ENCODE measurements around the gene C3orf33.

The C3orf33 gene

DNA sequence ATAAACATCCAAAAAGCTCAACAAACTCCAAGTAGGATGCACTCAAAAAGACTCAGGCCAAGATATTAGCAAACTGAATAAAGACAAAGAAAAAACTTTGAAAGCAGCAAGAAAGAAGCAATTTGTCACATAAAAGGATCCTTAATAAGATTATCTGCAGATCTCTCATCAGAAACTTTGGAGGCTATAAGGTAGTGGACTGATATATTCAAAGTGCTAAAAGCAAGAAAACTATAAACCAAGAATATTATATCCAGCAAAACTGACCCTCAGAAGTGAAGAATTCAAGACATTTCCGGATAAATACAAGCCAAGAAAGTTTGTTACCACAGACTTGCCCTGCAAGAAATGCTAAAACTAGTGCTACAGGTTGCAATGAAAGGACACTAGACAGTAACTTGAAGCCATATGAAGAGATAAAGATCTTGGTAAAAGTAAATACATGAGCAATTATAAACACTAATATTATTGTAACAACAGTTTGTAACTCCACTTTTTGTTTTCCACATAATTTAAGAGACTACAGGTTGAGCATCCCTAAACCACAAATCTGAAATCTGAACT lies 23.6 kb downstream of the C3orf33 start:
- no peak for DNase-seq

DNA sequence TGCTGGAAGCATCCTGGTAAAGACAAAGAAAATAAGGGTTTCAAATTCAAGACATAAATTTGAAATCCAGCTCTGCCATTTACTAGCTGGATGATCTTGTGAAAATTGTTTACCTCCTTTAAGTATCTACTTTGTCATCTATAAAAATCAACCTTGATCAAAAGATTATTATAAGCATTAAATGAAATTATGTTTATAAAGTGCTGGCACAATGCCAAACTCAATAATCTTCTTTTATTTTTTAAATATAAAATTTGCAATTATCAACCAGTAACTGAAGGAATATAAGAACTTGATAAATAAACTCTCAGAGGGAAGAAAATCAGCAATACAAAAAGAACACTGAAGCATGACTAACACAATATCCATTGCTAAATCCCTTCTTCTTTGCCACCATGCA lies 25.8 kb downstream of the C3orf33 start:
- no peak for DNase-seq

DNA sequence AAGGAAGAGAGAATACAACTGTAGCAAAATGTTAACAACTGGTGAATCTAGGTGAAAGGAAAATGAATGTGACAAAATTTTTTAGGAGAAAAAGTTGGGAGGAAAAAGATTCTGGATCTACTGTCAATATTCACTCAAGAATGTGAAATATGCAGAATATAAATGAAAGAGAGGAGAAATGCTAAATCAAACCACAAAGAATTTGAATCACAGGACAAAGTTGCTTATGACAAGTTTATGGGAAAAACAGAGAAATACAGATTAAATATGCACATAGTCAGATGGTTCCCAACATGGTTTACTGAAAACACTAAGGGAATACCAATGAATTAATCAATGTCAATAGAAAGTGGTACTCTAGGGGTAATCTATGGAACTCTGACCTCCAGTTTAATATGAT lies 27.6 kb downstream of the C3orf33 start:
- DNase-seq = no peak

DNA sequence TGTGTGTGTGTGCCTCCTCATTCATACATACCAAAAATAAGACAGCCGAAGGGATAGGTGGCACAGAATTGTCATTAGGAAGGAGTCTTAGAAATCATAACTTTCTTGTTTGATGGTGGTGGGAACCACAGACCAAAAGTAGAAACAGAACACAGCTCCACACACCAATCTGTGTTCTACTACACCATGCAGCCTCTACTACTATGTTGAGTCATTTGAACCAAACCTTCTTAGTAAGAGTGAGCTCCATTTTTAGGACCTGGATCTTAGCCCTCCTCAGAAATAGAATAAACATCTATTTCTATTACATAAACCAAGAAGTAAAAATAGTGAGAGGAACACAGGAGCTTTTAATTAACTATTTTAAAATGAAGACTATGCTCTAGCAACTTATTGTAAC lies 33.3 kb downstream of the C3orf33 start:
- no peak for DNase-seq

DNA sequence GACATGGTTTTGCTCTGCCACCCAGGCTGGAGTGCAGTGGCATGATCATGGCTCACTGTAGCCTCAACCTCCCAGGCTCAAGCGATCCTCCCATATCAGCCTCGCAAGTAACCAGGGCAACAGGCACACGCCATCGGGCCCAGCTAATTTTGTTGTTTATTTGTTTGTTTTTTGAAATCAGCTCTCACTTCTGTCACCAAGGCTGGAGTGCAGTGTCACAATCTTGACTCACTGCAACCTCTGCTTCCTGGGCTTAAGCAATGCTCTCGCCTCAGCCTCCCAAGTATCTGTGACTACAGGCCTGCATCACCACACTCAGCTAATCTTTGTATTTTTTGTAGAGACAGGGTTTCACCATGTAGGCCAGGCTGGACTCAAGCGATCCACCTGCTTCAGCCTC lies 35.0 kb downstream of the C3orf33 start:
- no peak for DNase-seq

DNA sequence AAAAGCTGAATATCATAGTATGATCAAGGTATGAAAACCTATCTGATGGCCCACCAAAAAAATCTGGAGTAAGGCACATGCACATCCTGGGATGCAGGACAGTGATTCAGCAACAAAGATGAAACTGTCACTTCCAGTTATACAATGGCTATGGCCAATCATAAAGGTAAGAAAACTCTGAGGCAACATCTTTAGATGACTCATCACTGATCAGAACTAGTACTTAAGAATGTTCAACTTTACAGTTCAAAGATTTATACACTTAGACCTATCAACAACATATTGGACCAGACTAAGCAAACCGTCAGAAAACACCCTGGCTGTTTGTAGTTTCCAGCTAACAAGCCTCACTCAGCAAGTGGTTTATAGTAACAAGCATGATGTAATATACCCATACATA lies 39.9 kb downstream of the C3orf33 start:
- no peak for DNase-seq

DNA sequence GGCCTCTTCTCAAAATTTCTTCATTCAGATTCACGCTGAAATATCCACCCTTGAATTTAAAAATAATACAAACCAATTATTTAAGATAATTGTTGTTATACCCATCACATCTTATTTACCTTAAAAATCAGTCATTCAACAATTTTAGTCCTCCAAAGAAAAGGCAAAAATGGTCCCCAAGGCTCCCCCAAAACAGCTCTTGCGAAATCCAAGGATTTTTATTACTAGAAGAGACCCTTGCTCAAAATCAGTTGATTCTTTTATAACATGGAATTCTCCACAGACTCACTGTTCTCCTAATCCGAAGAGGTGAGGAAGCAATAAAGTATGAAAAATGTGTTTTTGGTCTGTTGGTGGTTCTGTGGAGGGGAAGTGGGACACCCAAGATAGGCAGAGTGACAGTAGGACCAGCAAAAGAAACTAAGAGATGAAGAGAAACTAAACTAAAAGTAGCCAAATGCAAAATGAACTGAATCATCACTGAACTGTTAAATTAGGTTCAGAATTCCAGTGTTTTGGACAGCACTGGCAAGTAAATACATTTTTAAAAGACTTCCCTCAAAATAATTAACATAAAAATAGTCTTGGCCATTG lies 42.1 kb downstream of the C3orf33 start:
- DNase-seq = no peak

DNA sequence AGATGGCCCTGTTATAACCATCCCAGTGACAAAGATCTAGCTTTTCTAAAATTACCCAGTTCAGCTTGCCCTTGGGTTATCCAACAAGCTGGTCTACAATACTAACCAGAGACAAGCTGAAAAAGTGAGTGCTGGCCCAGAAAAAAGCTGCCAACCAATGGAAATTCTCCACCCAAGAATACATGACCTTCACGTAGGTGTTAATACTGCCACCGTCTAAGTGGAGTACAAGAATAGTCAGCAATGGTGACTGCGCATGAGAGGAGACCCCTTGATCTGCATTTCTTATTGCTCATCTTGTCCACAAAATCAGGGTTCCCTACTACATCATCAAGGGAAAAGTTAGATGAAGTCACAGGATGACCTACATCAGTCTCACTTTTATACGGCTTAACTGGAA lies 45.4 kb downstream of the C3orf33 start:
- no peak for DNase-seq

DNA sequence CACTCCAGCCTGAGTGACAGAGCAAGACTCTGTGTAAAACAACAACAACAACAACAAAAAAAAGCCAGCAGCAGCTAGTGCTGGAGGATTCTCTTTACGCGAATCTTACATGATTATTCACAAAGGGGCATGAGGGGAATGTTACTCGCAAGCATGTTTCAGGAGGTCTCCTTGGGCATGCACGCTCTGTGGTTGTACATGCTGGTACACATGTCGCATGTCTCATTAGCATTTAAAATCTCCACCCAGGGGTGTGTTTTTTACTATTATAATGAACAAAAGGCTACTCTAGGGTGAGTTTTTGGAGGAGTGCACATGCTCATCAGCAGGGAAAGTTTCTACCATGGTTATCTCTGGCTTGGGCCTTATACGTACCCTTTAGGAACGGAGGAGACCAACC lies 48.5 kb downstream of the C3orf33 start:
- DNase-seq = no peak

DNA sequence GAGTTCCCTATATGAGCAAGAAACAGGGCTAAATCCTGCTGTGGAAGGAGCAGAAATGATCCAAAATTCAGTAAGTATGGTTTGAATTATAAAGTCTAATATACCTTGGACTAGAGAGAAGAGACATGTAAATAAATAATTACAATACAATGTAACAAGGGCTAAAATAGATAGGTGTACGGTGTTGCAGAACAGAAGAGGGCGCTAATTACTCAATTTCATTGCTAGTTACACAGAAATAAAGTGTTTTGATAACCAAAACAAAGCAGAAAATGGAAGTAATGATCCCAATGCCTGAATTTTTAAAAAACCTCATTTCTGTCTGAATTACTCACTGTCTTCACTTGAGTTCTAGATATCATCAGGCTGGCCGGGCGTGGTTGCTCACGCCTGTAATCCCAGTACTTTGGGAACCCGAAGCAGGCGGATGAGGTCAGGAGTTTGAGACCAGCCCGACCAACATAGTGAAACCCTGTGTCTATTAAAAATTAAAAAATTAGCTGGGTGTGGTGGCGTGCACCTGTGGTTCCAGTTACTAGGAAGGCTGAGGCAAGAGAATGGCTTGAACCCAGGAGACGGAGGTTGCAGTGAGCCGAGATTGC lies 52.9 kb downstream of the C3orf33 start:
- peak in 1 of 2 experiments; percentile 59 for DNase-seq

DNA sequence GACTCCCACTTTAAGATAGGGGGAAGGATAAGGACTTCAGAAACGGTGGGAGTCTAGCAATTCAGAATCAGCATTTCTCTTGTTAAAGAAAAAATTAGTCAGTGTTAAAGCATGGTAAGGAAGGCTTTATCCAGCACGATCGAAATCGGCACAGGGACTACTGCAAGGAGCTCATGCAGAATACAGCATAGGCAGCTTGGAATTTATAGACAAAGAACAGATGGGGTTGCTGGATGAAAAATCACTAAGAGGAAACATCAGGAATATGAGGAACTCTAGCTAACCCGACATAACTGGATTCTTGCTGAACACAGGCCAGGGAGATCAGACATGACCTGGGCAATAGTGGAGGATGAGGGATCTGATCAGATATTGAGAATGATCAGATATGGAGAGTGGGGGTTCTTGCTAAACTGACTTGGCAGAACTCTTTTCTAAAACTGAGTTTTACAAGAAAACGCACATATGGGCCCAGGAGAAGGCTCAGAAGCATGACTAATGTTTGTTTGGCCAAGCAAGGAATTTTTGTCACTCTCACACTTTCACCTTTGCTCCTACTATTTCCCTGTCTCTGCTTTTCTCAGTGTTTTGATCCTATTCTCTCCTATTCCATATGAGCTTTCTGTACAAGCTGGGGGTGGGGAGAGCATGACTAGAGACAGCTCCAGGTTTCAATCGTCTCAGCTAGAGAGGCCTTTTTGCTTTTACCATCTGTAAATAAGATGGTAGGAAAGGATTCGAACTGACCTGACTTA lies 57.3 kb downstream of the C3orf33 start:
- no peak for DNase-seq

DNA sequence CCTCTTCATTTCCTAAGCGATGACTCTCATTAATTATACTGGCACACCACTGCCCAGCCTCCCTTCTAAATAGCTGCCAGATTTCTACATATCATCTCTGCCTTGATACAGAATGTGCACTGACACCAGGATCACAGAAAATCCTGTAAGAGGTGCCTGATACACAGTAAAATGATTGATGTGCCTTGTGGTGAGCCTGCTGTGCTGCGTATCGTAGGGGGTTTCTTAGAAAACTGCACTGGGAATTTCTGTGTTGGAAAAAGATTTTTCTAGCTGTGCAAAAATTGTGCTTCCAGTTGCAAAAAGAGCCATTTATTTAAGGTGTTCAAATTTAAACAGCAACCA lies 58.2 kb downstream of the C3orf33 start:
- DNase-seq = no peak

DNA sequence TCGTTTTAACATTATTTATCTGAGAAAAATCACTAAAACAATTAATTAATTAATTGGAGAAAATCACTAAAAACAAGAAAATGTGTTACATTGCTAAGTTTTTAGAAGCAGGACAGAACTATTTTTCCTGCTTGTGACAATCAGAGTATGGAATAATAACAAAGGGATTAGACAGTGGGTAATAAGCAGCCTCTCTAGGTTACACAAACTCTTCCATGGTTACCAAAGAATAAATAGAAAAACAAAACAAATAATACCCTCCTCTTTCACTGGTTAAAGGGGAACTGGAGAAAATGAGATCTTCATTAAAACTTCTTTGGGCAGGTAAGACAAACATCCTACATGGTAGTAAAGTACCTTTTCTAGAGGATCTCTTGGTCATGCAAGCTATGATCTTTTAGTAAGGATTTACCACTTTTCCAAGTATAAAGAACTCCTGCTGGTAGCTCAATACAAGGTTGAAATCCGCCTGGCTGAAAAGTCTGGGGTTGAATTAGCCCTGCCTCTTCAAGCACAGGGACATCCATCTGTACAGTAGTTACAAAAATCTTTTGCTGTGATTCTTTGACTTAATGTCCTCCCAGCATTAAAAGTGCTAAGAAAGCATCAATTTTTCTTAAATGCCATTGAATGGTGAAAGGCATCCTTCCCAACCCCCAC lies 58.7 kb downstream of the C3orf33 start:
- no peak for DNase-seq

DNA sequence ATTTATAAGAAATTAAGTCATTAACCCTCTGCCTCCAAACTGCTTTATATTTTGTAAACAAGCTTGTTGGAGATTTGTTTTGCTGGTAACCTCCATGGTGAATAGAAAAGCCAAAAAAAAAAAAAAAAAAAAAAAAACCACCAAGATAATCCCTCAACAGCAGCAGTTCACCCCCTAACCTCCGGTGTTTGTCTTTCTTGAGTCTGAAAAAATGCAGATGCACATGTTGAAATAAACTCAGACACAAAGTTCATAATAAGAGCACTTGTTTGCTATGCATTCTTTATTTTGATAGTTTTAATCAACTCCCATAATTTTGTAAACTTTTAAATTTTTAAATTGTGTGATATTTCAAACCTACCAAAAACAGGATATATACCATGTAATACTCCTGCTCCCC lies 59.4 kb downstream of the C3orf33 start:
- no peak for DNase-seq

DNA sequence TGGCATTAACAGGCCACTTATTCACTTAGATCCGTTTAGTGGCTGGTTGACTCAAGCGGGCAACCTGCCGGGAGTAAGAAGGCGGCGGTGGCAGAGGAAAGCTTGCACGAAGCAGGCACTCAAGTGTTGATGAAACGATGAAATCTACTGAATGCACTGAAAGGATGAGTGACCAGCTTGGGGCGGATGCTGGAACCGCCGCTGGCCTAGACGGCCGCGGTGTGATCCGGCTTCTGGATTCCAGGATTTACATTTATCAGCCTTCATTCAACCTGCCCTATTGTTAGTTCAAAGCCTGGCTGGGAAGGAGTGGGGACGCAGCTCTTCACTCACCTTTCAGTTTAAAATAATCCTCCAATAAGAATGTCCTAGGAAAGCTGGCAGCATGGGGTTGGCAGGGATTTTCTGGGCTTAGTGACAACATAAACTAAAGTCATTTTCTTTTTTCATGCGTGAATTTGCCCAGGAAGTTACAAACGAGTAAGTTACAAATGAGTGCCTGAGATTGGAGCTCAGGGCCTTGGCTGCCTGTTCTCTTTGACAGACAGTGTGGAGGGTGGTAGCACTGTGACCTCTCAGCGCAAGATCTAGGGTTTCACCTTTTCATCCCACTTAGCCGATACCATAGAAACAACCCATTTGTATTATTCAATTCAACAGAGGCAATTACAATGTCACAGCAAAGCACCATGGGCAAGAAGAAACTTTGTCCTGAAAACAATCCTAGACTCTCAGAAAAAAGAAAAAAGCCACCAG lies 60.1 kb downstream of the C3orf33 start:
- no peak for DNase-seq

DNA sequence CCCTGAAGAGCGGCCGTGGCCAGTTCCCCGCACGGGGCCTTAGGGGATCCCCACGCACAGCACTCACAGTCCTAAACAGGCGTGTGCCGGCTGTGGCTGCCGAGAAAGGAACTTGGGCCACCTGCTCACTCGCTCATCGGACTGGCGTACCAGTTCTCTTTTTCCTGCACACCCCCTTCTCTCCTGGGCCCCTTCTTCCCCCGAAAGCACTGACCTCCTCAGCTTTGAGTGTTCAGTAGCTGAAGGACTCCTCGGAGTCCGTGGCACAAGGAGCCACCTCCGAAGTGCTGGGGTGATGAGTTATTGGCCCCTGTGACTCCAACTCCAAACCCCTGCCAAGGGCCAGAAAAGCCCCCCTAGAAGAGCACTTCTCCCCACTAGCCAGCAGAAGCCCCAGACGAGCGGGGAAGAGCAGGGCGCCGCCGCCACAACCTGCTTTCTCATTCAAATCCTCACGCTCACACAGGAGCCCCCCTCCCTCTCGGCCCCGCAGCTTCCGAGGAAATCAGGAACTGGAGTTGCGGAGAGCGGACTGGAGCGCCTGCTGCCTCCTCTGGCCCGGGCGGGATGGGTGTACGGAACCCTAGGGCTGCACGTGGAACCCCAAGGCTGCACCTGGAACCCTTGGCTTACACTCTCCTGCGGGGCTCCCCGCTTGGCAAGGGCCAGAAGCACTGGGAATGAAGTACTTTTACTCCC lies 61.3 kb downstream of the C3orf33 start, which contains the start of gene PLCH1:
TSS of gene PLCH1 (minus strand) at position 446 of the 699 bp plus-strand sequence. CDS start 40,847 bp downstream, outside the sequence.
- DNase-seq = no peak

DNA sequence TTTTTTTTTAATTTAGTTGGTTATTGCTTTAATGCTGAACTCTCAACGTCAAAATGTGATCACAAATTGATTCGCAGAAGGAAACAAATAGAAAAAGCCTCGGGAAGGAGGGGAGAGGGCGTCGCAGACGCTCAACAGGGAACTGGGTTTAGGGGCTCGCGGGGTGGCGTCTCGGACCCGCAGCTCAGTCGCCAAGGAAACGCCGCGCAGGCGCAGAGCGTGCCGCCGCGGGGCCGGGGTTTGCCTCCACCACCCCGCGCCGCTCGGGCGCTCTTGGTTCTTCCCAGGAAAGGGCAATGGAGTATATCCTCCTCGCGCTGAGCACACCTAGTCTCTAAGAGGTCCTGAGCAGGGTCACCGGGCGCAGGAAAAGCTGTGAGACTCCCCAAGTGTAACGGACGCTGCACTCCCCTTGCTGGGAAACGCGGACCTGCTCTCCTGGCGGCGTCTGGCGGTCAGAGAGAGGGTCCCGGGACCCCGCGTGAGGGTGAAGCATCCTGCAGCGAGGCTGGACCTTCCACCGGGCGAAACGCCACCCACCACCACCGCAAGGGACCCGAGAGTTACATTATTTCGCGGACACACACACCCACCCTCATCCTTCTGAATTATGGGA lies 62.0 kb downstream of the C3orf33 start:
- no peak for DNase-seq

DNA sequence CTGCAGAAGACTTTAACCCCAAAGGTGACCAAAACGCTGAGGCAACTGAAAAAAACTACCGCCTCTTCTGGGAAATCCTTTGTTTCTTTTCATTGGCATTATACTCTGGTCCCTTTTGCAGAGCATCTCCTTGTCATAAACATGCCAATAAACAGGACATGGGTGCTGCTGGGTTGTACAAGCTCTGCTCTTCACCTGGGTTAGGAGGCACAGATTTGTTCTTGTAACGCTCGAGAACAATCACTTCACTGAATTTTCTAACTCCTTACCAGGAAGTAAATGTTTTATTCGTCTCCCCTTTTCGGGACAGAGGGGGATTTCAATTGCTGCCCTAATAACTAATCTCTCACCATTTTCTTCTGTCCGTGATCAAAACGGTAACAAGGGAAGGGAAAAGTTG lies 62.5 kb downstream of the C3orf33 start:
- DNase-seq = no peak

DNA sequence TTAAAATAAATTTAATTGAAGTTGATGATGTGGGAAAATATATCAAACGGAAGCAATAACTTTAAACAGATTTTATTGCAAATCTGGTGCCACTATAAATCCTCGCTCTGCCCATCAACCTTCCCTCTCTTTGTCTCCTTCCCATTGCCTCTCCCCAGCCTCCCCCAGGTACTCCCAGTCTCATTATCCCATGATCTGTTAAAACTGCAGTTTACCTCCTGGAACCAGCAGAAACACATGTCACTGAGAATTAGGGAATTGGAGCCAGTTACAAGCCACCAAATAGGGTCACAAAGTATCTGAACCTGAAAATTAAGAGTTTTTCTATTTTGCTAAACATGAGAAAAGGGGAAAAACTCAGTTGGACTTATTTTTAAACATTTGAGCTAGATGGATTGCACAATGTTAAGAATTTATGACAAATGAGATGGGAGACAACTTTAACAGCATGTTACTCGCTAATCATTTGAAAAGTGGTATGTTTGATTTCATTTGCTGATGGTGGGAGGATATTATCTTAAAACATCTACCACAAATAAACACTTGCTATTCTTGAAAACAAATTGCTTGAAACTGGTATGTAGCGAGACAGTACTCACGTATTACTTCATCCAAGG lies 63.6 kb downstream of the C3orf33 start:
- DNase-seq = no peak

DNA sequence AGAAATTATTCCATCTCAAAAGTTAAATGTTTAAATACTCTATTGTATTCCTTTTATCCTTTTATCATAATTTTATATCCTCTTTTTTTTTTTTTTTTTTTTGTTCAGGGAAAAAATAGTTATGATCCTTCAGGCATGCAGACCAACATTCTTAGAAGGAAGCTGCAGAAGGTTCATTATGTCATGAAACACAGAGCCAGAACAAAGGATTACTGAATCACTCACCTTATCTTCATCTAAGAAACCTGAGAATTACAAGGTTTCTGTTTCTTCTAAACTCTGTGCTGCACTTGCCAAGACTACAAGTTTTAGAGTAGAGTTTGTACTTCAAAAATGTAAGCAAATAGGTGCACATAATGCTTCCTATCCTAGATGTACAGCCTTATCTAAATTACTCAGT lies 64.5 kb downstream of the C3orf33 start:
- no peak for DNase-seq

DNA sequence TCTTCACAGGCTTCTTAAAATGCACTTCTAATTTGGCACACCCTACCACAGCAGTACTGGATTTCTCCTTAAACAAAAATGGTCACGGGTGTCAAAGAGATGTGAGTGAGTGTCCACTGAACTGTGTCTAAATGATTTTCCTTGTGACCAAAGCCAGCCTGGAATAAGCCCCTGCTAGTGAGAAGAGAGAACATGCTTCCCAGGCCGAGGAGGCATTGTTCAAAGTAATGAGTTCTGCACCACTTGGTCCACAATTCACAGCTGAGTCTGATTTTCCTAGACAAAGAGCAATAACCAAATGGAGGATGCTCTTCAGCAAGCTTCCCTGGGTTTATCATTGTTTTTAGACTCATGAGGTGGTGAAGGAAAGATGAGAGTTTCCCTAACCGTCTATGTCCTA lies 65.0 kb downstream of the C3orf33 start:
- DNase-seq = no peak

Measured in SW 1271 (cell line).